Measurements from ENCODE around the gene PRTG. TPM values are rescaled to one million over a fixed set of nuclear protein-coding genes. Genes with fewer than 3 reads are reported as not detected.

Gene PRTG
- total and polyA plus RNA-seq, 2 experiments from 2014 or later, result under 0.01 TPM; not detected in 1

GRCh38 chr15:55784286-55784685, 41.3 kb upstream of the PRTG start:
- no peak overlapping the region for H3K4me3 ChIP-seq
- no peaks in the 10 kb centered on the region for H4K20me1 ChIP-seq (ENCODE audit: insufficient read depth)
- TF ChIP-seq EZH2phosphoT487 (IDR thresholded peaks at IDR 0.05; ENCODE audit: insufficient read depth, low read depth) (no peak), EZH2 (IDR thresholded peaks at IDR 0.05; ENCODE audit: insufficient read depth, poor library complexity, severe bottlenecking) (no peak)
- H3K4me2 ChIP-seq (ENCODE audit: unreplicated experiment), result no peak overlapping the region
- in situ Hi-C loops (cut with MboI), result no loop called here
- H3K79me2 ChIP-seq (ENCODE audit: insufficient read depth), result no peaks in the 10 kb centered on the region
- no peak overlapping the region for H3K27ac ChIP-seq
- no peaks in the 10 kb centered on the region for H3K27me3 ChIP-seq (replicated peaks; ENCODE audit: insufficient read depth)
- no peaks in the 10 kb centered on the region for H3F3A ChIP-seq (ENCODE audit: insufficient read depth)
- H3K4me1 ChIP-seq (ENCODE audit: insufficient read depth), result no peaks in the 10 kb centered on the region
- no peak for DNase-seq
- no peaks in the 10 kb centered on the region for H3K9me2 ChIP-seq (ENCODE audit: insufficient read depth)
- H3K9ac ChIP-seq, result no peak overlapping the region
- no peaks in the 10 kb centered on the region for H3K36me3 ChIP-seq (ENCODE audit: low read depth)
- H3K9me3 ChIP-seq (ENCODE audit: low read depth), result no peaks in the 10 kb centered on the region
- H2AFZ ChIP-seq, result no peak overlapping the region

- Histone ChIP-seq H4K20me1 (ENCODE audit: insufficient read depth) (no peaks in the 10 kb centered on the region), H3K9me2 (ENCODE audit: insufficient read depth) (no peaks in the 10 kb centered on the region), H3K4me1 (ENCODE audit: insufficient read depth) (no peaks in the 10 kb centered on the region), H3K36me3 (ENCODE audit: low read depth) (no peaks in the 10 kb centered on the region), H3K27ac (no peak overlapping the region), H3K9ac (no peak overlapping the region), H3K27me3 (replicated peaks; ENCODE audit: insufficient read depth) (no peaks in the 10 kb centered on the region; the same call in 1 of the 2 replicates), H2AFZ (no peak overlapping the region), H3K4me3 (no peak overlapping the region), H3K9me3 (ENCODE audit: low read depth) (no peaks in the 10 kb centered on the region), H3K79me2 (ENCODE audit: insufficient read depth) (no peaks in the 10 kb centered on the region), H3K4me2 (ENCODE audit: unreplicated experiment) (no peak overlapping the region), H3F3A (ENCODE audit: insufficient read depth) (no peaks in the 10 kb centered on the region)
- 16 to 29% methylated on average over 3 of the region's 3 CpGs for WGBS, 2 experiments (ENCODE audit: low coverage in 1 of 2, low lambda C conversion rate in 2 of 2, missing lambda C conversion rate in 2 of 2)
- TF ChIP-seq EZH2 (IDR thresholded peaks at IDR 0.05; ENCODE audit: insufficient read depth, poor library complexity, severe bottlenecking), result no peak
- no peak for TF ChIP-seq EZH2phosphoT487 (IDR thresholded peaks at IDR 0.05; ENCODE audit: insufficient read depth, low read depth)
- in situ Hi-C loops (cut with MboI), result no loop called here
- no peak for DNase-seq
Observed at GRCh38 chr15:55782901-55783300, 39.9 kb upstream of the PRTG start.

- no peak overlapping the region for H3K27ac ChIP-seq
- H3K9me3 ChIP-seq (ENCODE audit: low read depth), result no peaks in the 10 kb centered on the region
- in situ Hi-C loops (cut with MboI), result no loop called here
- H3K27me3 ChIP-seq (replicated peaks; ENCODE audit: insufficient read depth), result no peaks in the 10 kb centered on the region; the same call in 1 of the 2 replicates
- no peak for DNase-seq
- no peaks in the 10 kb centered on the region for H3K9me2 ChIP-seq (ENCODE audit: insufficient read depth)
- H3K4me3 ChIP-seq, result no peak overlapping the region
- no peaks in the 10 kb centered on the region for H4K20me1 ChIP-seq (ENCODE audit: insufficient read depth)
- 0 to 33% methylated on average over 1 of the region's 2 CpGs for WGBS, 2 experiments (ENCODE audit: low coverage in 1 of 2, low lambda C conversion rate in 2 of 2, missing lambda C conversion rate in 2 of 2)
- no peaks in the 10 kb centered on the region for H3K4me1 ChIP-seq (ENCODE audit: insufficient read depth)
- H3K79me2 ChIP-seq (ENCODE audit: insufficient read depth), result no peaks in the 10 kb centered on the region
- H3K36me3 ChIP-seq (ENCODE audit: low read depth), result no peaks in the 10 kb centered on the region
- no peak overlapping the region for H2AFZ ChIP-seq
- H3K9ac ChIP-seq, result no peak overlapping the region
- no peak for TF ChIP-seq EZH2phosphoT487 (IDR thresholded peaks at IDR 0.05; ENCODE audit: insufficient read depth, low read depth)
- no peak for TF ChIP-seq EZH2 (IDR thresholded peaks at IDR 0.05; ENCODE audit: insufficient read depth, poor library complexity, severe bottlenecking)
- no peak overlapping the region for H3K4me2 ChIP-seq (ENCODE audit: unreplicated experiment)
- H3F3A ChIP-seq (ENCODE audit: insufficient read depth), result no peaks in the 10 kb centered on the region
Observed at GRCh38 chr15:55780292-55780691, 37.3 kb upstream of the PRTG start.

DNA sequence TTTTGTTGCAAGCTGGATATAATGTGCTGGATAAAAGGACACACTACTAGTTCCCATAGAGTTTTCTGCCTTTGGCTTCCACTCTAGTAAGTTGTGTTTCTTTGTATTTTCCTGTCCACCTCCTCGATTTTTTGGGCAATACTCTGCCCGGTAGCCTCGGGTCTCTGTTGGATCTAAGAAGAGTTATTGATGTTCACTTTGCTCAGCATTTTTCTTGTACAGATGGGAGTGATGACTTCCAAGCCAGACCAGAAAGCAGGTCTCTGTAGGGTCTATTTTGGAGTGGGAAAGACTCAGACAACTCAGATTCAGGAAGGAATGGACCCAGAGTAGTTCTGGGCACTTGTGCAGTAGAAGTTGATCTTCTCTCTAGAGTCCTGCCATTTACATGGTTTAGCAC, 36.0 kb upstream of the PRTG start:
- TF ChIP-seq EZH2 (IDR thresholded peaks at IDR 0.05; ENCODE audit: insufficient read depth, poor library complexity, severe bottlenecking) (no peak), EZH2phosphoT487 (IDR thresholded peaks at IDR 0.05; ENCODE audit: insufficient read depth, low read depth) (no peak)
- no peak overlapping the region for H2AFZ ChIP-seq
- in situ Hi-C loops (cut with MboI), result no loop called here

GRCh38 chr15:55775316-55775715, 32.4 kb upstream of the PRTG start:
- Histone ChIP-seq H3K9me2 (ENCODE audit: insufficient read depth) (no peaks in the 10 kb centered on the region), H3F3A (ENCODE audit: insufficient read depth) (no peaks in the 10 kb centered on the region), H3K27me3 (replicated peaks; ENCODE audit: insufficient read depth) (no peaks in the 10 kb centered on the region; the same call in 1 of the 2 replicates), H3K36me3 (ENCODE audit: low read depth) (no peaks in the 10 kb centered on the region), H3K27ac (no peak overlapping the region), H3K9me3 (ENCODE audit: low read depth) (no peaks in the 10 kb centered on the region), H3K4me1 (ENCODE audit: insufficient read depth) (no peaks in the 10 kb centered on the region), H3K4me2 (ENCODE audit: unreplicated experiment) (no peak overlapping the region), H2AFZ (no peak overlapping the region), H3K79me2 (ENCODE audit: insufficient read depth) (no peaks in the 10 kb centered on the region), H3K4me3 (no peak overlapping the region), H3K9ac (no peak overlapping the region), H4K20me1 (ENCODE audit: insufficient read depth) (no peaks in the 10 kb centered on the region)
- DNase-seq, result peak; percentile 29
- TF ChIP-seq EZH2 (IDR thresholded peaks at IDR 0.05; ENCODE audit: insufficient read depth, poor library complexity, severe bottlenecking), result no peak
- no peak for TF ChIP-seq EZH2phosphoT487 (IDR thresholded peaks at IDR 0.05; ENCODE audit: insufficient read depth, low read depth)
- 63 to 67% methylated on average over 4 of the region's 4 CpGs for WGBS, 2 experiments (ENCODE audit: low coverage in 1 of 2, low lambda C conversion rate in 2 of 2, missing lambda C conversion rate in 2 of 2)
- in situ Hi-C loops (cut with MboI), result no loop called here

More for the DNA sequence above, 36.0 kb upstream of the PRTG start:
- Histone ChIP-seq H3K36me3 (ENCODE audit: low read depth) (no peaks in the 10 kb centered on the region), H3K79me2 (ENCODE audit: insufficient read depth) (no peaks in the 10 kb centered on the region), H3K4me2 (ENCODE audit: unreplicated experiment) (no peak overlapping the region), H3F3A (ENCODE audit: insufficient read depth) (no peaks in the 10 kb centered on the region), H3K9ac (no peak overlapping the region), H3K27me3 (replicated peaks; ENCODE audit: insufficient read depth) (no peaks in the 10 kb centered on the region; the same call in 1 of the 2 replicates), H4K20me1 (ENCODE audit: insufficient read depth) (no peaks in the 10 kb centered on the region), H3K27ac (no peak overlapping the region), H3K4me3 (no peak overlapping the region), H3K9me3 (ENCODE audit: low read depth) (no peaks in the 10 kb centered on the region), H3K9me2 (ENCODE audit: insufficient read depth) (no peaks in the 10 kb centered on the region), H3K4me1 (ENCODE audit: insufficient read depth) (no peaks in the 10 kb centered on the region)
- WGBS, 2 experiments (ENCODE audit: low coverage in 1 of 2, low lambda C conversion rate in 2 of 2, missing lambda C conversion rate in 2 of 2), result 41 to 43% methylated on average over 3 of the region's 3 CpGs
- DNase-seq, result no peak

Measured in GM23248 (cell line).